HepG2 (cell line): ENCODE data around the gene ITIH2. TPM values are rescaled to one million over a fixed set of nuclear protein-coding genes. Genes with fewer than 3 reads are reported as not detected.
A peak's percentile ranks its signal among the peaks of the same experiment; 100 is the strongest.

Experiments used
- ARNTL ChIP-seq: sonication (generic); formaldehyde crosslinking; IDR thresholded peaks from 2 replicates; pipeline ENCODE4 v1.4.0; 2020; ENCODE audit warnings: mild to moderate bottlenecking, missing genetic modification reagents
- CC2D1A ChIP-seq: sonication (generic); formaldehyde crosslinking; IDR thresholded peaks from 2 replicates; pipeline ENCODE4 v1.8.1; 2023; ENCODE audit warnings: mild to moderate bottlenecking, missing genetic modification reagents
- KDM3A ChIP-seq: IDR thresholded peaks from 2 replicates; pipeline ENCODE4 v1.6.1; 2018; ENCODE audit warnings: low read depth, missing compliant biosample characterization
- MAZ ChIP-seq, 2 experiments: sonication (generic) in 1 of 2; formaldehyde crosslinking in 1 of 2; IDR thresholded peaks; 2 replicates each; pipeline versions ENCODE4 v1.5.0 to v1.6.1; 2012 to 2020; ENCODE audit warnings: low read depth in 2 of 2, mild to moderate bottlenecking in 2 of 2, borderline replicate concordance in 1 of 2, improper control_type of control experiment in 1 of 2, low read length in 1 of 2, missing genetic modification reagents in 1 of 2, moderate library complexity in 1 of 2
- NCOA1 ChIP-seq: sonication (generic); formaldehyde crosslinking; IDR thresholded peaks from 2 replicates; pipeline ENCODE4 v1.9.0; 2021; ENCODE audit warnings: missing genetic modification reagents
- RARG ChIP-seq: sonication (generic); formaldehyde crosslinking; IDR thresholded peaks from 2 replicates; pipeline ENCODE4 v1.4.0; 2020; ENCODE audit warnings: low read depth, mild to moderate bottlenecking, missing genetic modification reagents
- SIX4 ChIP-seq: sonication (generic); formaldehyde crosslinking; IDR thresholded peaks from 2 replicates; pipeline ENCODE4 v1.4.0; 2020; ENCODE audit warnings: missing genetic modification reagents
- SMAD3 ChIP-seq: sonication (generic); formaldehyde crosslinking; IDR thresholded peaks from 2 replicates; pipeline ENCODE4 v1.4.0; 2020; ENCODE audit warnings: missing genetic modification reagents
- ZNF33A ChIP-seq: sonication (generic); formaldehyde crosslinking; IDR thresholded peaks from 2 replicates; pipeline ENCODE4 v1.5.1; 2020; ENCODE audit warnings: missing genetic modification reagents, mild to moderate bottlenecking, moderate library complexity, borderline replicate concordance
- ZNF547 ChIP-seq: sonication (generic); formaldehyde crosslinking; IDR thresholded peaks from 2 replicates; pipeline ENCODE4 v1.5.1; 2020; ENCODE audit warnings: mild to moderate bottlenecking, missing genetic modification reagents
- polyA plus RNA-seq, 8 experiments: library from polyadenylated mRNA; depleted of rRNA in 3 of 8; stranded (reverse) in 7 of 8; unstranded in 1 of 8; fragments of >200 nt; fragmentation: Illumina TruSeq in 4 of 8; extraction: Trizol in 4 of 8; gene quantifications; 2 replicates each; pipeline versions ENCODE4 v1.2.1 to v1.2.3, GENCODE V29; 2011 to 2016; ENCODE audit warnings: low read depth in 4 of 8, missing spikeins in 1 of 8, mixed read lengths in 1 of 8; ENCODE audit not compliant: insufficient read depth in 1 of 8
- total RNA-seq, 5 experiments: library from RNA; depleted of rRNA; stranded (reverse); fragments of >200 nt; fragmentation: Illumina TruSeq; extraction: Trizol; gene quantifications; 2 replicates each; pipeline ENCODE4 v1.2.3, GENCODE V29; 2016; ENCODE audit warnings: low read depth in 1 of 5
- TF ChIP-seq, protein P1 (sequence below): IDR thresholded peaks from 2 replicates; pipeline ENCODE4 v1.6.1; 2016
- TF ChIP-seq, protein P2 (sequence below): sonication (generic); IDR thresholded peaks from 2 replicates; pipeline ENCODE4 v1.6.1; 2016; ENCODE audit warnings: low read depth, borderline replicate concordance
- TF ChIP-seq, protein P3 (sequence below): sonication (generic); formaldehyde crosslinking; IDR thresholded peaks from 2 replicates; pipeline ENCODE4 v1.5.1; 2020; ENCODE audit warnings: mild to moderate bottlenecking, missing genetic modification reagents, borderline replicate concordance
- TF ChIP-seq, protein P4 (sequence below): sonication (generic); formaldehyde crosslinking; IDR thresholded peaks from 2 replicates; pipeline ENCODE4 v1.4.0; 2020; ENCODE audit warnings: missing genetic modification reagents
- TF ChIP-seq, protein P5 (sequence below): sonication (generic); formaldehyde crosslinking; conservative IDR thresholded peaks from 2 replicates; pipeline ENCODE4 v1.5.0; 2020; ENCODE audit warnings: missing genetic modification reagents
- TF ChIP-seq, protein P6 (sequence below): sonication (generic); formaldehyde crosslinking; IDR thresholded peaks from 2 replicates; pipeline ENCODE4 v1.4.0; 2020; ENCODE audit warnings: missing genetic modification reagents

Gene ITIH2
- total and polyA plus RNA-seq, 2 of the 13 experiments (the other 11 are each of a cell fraction or from before 2014, with no cell fraction given): 1,197 to 1,427 TPM

DNA sequence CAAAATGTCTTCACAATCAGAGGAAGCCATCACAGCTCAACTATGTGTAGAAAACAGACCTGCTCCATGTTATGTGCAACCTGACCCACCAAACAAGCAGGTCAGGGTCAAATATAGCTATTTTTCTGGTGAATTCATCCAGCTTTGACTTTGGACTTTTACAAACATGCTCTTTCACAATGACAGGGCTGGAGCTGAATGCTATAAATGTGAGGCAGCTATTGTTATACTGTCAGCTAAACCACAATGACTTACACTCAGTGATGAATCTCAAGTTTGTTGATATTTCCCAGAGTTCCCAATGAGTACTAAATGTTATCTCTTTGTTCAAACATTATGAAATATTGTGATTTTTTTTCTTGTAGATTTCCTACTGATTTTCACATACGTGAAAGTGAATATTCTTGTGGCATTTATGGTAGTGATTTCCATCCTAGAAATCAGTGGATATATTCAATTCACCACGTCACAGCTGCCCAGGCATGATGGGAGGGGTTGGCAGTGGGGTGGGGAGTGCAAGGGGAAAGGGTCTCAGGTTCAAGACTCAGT lies 2.5 kb upstream of the ITIH2 start (continued):
- TF ChIP-seq, protein P1, sequence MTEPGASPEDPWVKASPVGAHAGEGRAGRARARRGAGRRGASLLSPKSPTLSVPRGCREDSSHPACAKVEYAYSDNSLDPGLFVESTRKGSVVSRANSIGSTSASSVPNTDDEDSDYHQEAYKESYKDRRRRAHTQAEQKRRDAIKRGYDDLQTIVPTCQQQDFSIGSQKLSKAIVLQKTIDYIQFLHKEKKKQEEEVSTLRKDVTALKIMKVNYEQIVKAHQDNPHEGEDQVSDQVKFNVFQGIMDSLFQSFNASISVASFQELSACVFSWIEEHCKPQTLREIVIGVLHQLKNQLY (CRISPR knock-in tag): no peak; the same call in 1 of the 2 replicates
- peak; percentile 92 for TF ChIP-seq KDM3A (CRISPR knock-in tag)
- TF ChIP-seq ZNF547 (CRISPR knock-in tag): no peak
- peak; percentile 56; the same call in 1 of the 2 replicates for TF ChIP-seq NCOA1 (CRISPR knock-in tag)
- TF ChIP-seq SMAD3 (CRISPR knock-in tag): peak; percentile 82
- TF ChIP-seq, protein P2, sequence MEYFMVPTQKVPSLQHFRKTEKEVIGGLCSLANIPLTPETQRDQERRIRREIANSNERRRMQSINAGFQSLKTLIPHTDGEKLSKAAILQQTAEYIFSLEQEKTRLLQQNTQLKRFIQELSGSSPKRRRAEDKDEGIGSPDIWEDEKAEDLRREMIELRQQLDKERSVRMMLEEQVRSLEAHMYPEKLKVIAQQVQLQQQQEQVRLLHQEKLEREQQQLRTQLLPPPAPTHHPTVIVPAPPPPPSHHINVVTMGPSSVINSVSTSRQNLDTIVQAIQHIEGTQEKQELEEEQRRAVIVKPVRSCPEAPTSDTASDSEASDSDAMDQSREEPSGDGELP: peak; percentile 36; the same call in 1 of the 2 replicates
- no peak for TF ChIP-seq MAZ (IDR thresholded peaks at IDR 0.05; ENCODE audit: borderline replicate concordance, low read depth, low read length)
- TF ChIP-seq MAZ (CRISPR knock-in tag; IDR thresholded peaks at IDR 0.05; ENCODE audit: low read depth): no peak
- TF ChIP-seq, protein P3, sequence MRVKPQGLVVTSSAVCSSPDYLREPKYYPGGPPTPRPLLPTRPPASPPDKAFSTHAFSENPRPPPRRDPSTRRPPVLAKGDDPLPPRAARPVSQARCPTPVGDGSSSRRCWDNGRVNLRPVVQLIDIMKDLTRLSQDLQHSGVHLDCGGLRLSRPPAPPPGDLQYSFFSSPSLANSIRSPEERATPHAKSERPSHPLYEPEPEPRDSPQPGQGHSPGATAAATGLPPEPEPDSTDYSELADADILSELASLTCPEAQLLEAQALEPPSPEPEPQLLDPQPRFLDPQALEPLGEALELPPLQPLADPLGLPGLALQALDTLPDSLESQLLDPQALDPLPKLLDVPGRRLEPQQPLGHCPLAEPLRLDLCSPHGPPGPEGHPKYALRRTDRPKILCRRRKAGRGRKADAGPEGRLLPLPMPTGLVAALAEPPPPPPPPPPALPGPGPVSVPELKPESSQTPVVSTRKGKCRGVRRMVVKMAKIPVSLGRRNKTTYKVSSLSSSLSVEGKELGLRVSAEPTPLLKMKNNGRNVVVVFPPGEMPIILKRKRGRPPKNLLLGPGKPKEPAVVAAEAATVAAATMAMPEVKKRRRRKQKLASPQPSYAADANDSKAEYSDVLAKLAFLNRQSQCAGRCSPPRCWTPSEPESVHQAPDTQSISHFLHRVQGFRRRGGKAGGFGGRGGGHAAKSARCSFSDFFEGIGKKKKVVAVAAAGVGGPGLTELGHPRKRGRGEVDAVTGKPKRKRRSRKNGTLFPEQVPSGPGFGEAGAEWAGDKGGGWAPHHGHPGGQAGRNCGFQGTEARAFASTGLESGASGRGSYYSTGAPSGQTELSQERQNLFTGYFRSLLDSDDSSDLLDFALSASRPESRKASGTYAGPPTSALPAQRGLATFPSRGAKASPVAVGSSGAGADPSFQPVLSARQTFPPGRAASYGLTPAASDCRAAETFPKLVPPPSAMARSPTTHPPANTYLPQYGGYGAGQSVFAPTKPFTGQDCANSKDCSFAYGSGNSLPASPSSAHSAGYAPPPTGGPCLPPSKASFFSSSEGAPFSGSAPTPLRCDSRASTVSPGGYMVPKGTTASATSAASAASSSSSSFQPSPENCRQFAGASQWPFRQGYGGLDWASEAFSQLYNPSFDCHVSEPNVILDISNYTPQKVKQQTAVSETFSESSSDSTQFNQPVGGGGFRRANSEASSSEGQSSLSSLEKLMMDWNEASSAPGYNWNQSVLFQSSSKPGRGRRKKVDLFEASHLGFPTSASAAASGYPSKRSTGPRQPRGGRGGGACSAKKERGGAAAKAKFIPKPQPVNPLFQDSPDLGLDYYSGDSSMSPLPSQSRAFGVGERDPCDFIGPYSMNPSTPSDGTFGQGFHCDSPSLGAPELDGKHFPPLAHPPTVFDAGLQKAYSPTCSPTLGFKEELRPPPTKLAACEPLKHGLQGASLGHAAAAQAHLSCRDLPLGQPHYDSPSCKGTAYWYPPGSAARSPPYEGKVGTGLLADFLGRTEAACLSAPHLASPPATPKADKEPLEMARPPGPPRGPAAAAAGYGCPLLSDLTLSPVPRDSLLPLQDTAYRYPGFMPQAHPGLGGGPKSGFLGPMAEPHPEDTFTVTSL (CRISPR knock-in tag): peak; percentile 92
- no peak for TF ChIP-seq CC2D1A (CRISPR knock-in tag)
- TF ChIP-seq, protein P4, sequence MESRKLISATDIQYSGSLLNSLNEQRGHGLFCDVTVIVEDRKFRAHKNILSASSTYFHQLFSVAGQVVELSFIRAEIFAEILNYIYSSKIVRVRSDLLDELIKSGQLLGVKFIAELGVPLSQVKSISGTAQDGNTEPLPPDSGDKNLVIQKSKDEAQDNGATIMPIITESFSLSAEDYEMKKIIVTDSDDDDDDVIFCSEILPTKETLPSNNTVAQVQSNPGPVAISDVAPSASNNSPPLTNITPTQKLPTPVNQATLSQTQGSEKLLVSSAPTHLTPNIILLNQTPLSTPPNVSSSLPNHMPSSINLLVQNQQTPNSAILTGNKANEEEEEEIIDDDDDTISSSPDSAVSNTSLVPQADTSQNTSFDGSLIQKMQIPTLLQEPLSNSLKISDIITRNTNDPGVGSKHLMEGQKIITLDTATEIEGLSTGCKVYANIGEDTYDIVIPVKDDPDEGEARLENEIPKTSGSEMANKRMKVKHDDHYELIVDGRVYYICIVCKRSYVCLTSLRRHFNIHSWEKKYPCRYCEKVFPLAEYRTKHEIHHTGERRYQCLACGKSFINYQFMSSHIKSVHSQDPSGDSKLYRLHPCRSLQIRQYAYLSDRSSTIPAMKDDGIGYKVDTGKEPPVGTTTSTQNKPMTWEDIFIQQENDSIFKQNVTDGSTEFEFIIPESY (CRISPR knock-in tag): peak; percentile 49; the same call in 1 of the 2 replicates
- TF ChIP-seq, protein P5, sequence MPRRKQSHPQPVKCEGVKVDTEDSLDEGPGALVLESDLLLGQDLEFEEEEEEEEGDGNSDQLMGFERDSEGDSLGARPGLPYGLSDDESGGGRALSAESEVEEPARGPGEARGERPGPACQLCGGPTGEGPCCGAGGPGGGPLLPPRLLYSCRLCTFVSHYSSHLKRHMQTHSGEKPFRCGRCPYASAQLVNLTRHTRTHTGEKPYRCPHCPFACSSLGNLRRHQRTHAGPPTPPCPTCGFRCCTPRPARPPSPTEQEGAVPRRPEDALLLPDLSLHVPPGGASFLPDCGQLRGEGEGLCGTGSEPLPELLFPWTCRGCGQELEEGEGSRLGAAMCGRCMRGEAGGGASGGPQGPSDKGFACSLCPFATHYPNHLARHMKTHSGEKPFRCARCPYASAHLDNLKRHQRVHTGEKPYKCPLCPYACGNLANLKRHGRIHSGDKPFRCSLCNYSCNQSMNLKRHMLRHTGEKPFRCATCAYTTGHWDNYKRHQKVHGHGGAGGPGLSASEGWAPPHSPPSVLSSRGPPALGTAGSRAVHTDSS (CRISPR knock-in tag): no peak
- TF ChIP-seq RARG: no peak
- TF ChIP-seq ARNTL: peak; percentile 71; the same call in 1 of the 2 replicates
- TF ChIP-seq ZNF33A: no peak; the same call in 1 of the 2 replicates
- TF ChIP-seq, protein P6, sequence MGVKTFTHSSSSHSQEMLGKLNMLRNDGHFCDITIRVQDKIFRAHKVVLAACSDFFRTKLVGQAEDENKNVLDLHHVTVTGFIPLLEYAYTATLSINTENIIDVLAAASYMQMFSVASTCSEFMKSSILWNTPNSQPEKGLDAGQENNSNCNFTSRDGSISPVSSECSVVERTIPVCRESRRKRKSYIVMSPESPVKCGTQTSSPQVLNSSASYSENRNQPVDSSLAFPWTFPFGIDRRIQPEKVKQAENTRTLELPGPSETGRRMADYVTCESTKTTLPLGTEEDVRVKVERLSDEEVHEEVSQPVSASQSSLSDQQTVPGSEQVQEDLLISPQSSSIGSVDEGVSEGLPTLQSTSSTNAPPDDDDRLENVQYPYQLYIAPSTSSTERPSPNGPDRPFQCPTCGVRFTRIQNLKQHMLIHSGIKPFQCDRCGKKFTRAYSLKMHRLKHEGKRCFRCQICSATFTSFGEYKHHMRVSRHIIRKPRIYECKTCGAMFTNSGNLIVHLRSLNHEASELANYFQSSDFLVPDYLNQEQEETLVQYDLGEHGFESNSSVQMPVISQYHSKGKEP (CRISPR knock-in tag): no peak
- peak; percentile 95 for TF ChIP-seq SIX4
